Cardiac septum (tissue), 1 donor: Measurements from ENCODE around the gene DNTT. TPM values are rescaled to one million over a fixed set of nuclear protein-coding genes. Genes with fewer than 3 reads are reported as not detected.

Experiments used
- DNase-seq: peaks from one replicate; pipeline ENCODE4 v3.0.0-alpha.2; 2020; ENCODE audit warnings: low spot score
- intact Hi-C: fragments of 100-400 bp; cut with DNase I; formaldehyde crosslinking; loops from one replicate; pipeline ENCODE4 v1.14.0; 2022
- total RNA-seq: library from RNA; stranded (reverse); fragmentation: NEBNext Ultra II Directional; extraction: Animal tissue kit (Norgen Biotek cat#: 25700); gene quantifications from one replicate; pipeline ENCODE4 v1.2.1, GENCODE V29; 2021
- donor health status: DM: no; HTN: no; CAD: no.

Gene DNTT
- total RNA-seq, 1 donor from 2014 or later: not detected

GRCh38 chr10:96339383-96339782, 35.1 kb downstream of the DNTT start:
- intact Hi-C loops: no loop called here

GRCh38 chr10:96339956-96340904, 36.0 kb downstream of the DNTT start:
- intact Hi-C loops: no loop called here
- DNase-seq: no peak

More at GRCh38 chr10:96339383-96339782, 35.1 kb downstream of the DNTT start:
- DNase-seq: no peak

DNA sequence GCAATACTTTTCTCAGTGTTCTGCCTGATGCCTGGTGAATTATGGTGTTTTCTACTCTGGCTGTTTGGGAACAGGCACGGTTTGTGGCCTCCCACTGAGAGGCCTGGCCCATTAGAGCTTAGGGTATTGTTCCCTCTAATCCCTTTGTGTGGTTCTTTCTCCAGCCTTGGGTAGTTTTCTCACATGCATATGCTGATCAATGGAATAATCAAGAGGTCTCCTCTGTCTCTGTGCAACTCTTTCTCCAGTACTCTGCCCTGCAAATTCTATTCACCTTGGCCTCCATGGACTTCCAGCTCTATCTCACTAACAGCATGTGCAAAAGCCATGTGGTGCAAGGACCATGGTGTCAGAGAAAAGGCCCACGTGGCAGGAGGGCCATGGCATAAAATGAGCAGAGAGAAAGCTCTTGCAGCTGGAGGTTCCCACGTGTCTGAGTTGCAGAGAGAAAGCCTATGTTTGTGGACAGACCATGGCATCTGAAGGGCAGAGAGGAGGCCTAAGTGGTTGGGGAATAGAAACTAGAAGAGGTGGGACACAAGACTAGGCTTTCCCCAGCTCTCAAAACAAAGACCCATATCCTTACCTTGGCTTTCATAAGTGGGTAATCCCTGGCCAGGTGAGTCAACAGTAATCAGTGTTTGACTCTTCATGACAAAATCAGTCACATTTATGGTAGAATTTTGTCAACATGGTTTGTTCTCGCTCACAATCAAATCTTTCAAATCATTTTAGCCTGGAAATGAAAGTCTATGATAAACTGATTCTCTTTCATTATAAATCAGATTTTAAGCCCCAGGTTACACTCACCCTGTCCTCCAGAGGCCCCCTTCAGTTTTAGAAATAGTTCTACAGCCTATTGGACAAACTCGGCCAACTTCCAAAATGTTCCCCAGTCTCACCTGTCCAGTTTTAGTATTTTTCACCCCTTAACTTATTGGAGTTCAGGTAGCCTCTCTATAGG, 37.3 kb downstream of the DNTT start:
- intact Hi-C loops: no loop called here
- DNase-seq: no peak

DNA sequence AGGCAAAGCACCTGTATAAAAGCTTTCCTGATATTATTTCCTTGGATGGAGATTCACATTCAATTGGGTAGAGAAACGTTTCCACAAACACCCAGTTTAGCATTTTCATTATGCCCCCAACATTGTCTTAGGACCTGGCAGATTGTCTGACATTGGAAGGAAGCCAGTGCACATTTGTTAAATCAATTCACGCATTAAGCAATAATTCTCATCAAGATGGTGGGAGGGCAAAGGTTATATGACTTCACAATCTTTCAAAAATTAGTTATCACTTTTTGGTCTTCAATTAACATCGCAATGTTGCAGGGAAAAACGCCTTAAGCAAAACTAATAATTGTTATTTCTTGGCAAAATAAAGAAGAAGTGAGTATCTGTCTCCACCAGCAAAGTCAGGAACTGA, 38.2 kb downstream of the DNTT start:
- DNase-seq: no peak

DNA sequence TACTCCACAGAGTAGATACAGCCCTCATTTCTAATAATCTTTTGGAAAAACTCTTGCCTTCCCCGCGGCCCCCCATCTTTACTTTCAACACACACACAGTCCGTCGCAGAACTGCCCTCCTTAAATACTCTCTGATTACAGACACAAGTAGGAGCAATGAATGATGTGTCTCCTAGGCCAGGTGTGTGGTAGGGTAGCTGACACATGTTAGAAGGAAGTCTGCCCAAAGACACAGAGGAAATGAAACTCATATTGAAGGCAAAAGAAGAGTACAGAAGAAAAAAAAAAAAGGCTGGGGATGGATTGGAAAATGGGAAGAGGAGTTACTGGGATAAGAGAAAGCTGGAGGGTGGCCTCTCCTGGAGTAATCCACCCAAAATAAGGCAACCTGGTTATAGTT, 39.9 kb downstream of the DNTT start:
- DNase-seq: no peak
- intact Hi-C loops: no loop called here

More for the DNA sequence above, 38.2 kb downstream of the DNTT start:
- intact Hi-C loops: no loop called here

DNA sequence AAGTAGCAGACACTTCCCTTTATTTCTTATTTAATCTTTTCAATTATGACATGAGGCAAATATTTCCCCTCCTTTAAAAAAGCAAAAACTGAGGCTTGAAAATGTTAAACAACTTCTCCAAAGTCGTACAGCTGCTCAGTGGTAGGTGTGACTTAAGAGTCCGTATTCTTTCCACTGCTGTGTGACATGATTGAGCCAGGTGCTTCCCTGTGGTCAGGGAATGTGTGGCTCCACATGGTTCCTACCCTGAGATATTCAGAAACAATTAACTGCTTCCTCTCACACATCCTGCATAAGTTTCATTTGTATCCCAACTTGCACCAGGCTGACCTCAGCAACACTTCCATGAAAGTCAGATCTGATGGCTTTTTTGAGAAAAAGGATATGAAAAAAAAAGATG, 41.0 kb downstream of the DNTT start:
- intact Hi-C loops: no loop called here
- DNase-seq: no peak

DNA sequence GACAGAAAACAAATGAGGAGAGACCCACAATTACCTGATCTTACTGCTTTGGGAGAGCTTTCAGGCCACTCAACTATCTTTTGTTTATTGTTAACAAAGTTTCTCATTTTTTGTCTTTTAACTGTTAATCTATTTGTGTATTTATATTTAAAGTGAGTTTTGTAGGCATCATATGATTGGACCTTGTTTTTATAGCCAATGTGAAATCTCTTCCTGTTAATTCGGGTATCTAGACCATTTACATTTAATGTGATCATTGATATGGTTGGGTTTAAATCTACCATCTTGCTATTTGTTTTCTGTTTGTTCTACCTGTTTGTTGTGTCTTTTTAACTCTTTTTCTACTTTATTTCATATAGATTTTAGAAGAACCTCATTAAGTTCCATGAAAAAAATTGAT, 42.1 kb downstream of the DNTT start:
- DNase-seq: no peak
- intact Hi-C loops: no loop called here

GRCh38 chr10:96352027-96352426, 47.8 kb downstream of the DNTT start:
- intact Hi-C loops: no loop called here
- no peak for DNase-seq

DNA sequence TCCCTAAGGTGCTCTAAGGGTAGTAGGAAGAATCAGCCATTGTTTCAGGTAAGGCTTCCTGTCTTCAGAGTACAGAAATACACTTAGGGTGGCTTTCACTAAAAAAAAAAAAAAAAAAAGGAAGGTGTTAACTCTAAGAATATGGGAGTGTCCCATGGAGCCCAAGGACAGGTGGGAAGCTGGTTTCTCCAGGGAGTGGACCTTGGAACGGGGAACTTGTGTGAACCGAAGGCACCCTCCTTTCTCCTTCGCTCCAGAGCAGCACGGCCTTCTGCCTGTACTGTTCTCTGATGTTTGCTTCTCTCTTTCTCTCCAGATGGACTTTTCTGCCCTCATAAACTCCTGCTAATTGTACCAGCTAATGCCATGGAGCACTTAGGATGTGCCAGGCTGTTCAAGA, 48.3 kb downstream of the DNTT start:
- DNase-seq: no peak
- intact Hi-C loops: no loop called here

GRCh38 chr10:96357038-96357620, 52.9 kb downstream of the DNTT start:
- intact Hi-C loops: no loop called here

DNA sequence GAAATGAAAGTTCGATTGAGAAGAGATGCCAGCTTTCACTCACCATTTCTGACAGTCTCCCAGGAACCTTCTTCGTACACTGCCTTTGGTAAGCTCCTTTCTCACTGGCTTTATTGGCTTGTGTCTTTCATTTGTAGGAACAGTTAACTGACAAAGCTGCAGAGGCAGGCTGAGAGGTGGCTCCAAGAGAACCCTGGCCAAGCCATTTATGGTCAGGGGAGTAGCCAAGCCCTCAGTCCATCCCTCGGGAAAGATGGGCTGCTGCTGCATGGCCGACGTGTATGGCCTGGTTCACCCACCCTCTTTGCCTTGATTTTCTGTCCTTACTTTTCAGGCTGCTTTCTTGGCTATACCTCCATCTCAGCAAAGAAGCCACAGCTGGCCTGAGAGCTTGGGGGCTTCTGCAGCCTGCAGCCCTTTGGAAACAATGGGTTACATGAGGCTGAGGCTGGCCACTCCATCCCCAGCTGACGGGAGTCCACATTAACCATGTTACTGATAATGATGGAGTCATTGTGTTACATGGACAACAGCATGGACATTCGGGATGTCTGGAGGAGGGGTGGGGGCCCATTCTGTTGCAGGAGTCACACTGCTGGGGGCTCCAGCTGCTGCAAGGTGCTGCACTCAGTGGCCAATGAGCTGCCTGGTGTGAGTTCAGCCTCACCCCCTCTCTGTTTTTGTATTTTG, 54.8 kb downstream of the DNTT start, which contains the start of gene OPALIN:
OPALIN (minus strand) TSS at position 152 of the 690 bp plus-strand sequence; CDS start at position 46, 106 bp downstream.
- DNase-seq: no peak
- intact Hi-C loops: no loop called here

More at GRCh38 chr10:96357038-96357620, 52.9 kb downstream of the DNTT start:
- no peak for DNase-seq

DNA sequence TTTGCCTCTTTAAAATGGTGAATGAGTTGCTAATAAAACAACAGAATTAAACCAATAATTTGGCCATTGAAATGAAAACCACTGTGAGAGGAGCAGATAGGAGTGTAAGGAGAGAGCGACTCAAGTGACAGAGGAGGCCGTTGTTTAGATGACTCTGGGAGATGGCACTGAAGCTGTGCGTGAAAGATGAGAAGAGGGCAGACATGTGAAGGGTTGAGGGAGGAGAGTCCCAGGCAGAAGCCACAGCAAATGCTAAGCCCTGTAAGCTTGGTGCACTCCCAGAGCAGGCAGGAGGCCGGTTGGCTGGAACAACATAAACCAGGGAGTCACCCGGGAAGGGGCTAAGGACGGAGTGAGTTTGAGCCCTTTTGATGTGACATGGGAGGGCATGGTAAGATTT, 55.4 kb downstream of the DNTT start:
- intact Hi-C loops: no loop called here
- no peak for DNase-seq

GRCh38 chr10:96360331-96360730, 56.1 kb downstream of the DNTT start:
- DNase-seq: no peak
- intact Hi-C loops: no loop called here

GRCh38 chr10:96360766-96361165, 56.5 kb downstream of the DNTT start:
- no peak for DNase-seq
- intact Hi-C loops: no loop called here

GRCh38 chr10:96365571-96365970, 61.3 kb downstream of the DNTT start:
- no peak for DNase-seq
- intact Hi-C loops: no loop called here

DNA sequence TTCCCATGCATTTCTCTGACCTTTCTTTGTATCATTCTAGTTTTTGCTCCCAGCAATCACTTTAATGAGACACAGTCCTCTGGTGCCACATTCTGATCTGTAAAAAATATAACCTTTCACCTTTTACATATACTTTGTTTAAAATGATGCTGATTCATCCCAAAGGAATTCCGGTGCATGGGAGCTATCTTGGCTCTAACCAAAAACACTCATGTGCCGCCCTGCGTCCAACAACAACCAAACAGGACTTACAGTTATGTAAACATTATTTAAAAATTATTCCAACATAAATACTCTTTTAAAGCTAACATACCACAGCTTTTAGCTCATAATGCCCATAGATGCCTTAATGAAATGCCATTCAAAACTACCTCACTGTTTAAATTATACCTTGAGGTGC, 62.3 kb downstream of the DNTT start:
- intact Hi-C loops: no loop called here
- no peak for DNase-seq

- intact Hi-C loops: no loop called here
- DNase-seq: no peak
Observed at GRCh38 chr10:96367470-96367869, 63.2 kb downstream of the DNTT start.

DNA sequence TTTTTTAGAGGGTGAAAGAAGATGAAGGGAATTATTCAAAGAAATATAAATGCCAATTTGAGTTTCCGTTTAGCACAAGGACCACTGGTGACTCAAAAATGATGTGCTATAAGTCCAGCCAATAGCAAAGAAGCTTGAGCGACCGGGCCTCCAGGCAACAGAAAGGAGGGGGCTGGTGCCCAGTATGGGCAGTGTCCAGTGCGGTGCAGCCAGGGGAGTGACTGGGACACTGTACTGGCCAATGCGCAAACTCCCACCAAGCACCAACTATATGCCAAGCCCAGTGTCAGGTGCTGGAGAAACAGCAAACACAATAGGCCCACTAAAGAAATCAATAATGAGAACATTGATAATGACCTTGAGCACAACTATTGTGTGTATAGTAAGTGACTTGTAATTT, 64.7 kb downstream of the DNTT start:
- DNase-seq: no peak
- intact Hi-C loops: no loop called here

DNA sequence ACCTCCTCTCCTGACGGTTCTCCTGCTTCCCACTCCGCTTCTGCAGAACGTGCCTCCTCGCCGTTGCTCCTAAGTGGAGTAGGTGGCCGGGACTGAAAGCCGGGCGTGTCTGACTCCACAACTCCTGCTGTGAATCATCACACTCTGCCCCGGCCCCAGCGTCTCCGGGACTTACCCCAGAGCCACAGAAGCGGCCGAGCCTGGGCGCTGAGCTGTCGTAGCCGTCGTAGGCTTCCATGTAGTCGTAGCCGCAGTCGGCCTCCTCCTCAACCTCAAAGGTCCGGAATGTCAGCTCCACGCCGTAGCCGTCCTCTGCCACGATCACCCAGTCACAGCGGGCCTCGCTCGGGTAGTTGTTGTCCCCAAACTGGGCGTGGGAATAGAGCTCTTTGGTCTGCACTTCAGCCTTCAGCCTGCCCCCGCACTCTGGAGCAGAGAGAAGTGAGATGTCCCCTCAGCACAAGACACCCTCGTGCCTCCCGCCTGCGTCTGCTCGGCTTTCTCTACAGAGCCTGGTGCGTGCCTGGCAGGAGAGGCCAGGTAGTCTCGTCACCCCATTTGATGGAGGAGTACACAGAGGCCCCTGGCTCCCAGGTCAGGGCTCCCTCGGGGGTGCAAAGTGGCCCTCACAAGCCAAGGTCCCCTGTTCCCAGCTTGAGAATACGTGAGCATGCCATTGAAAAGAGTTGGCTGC, 65.8 kb downstream of the DNTT start:
- DNase-seq: no peak
- intact Hi-C loops: no loop called here
